Measurements from ENCODE around the gene ANKRD23. TPM values are rescaled to one million over a fixed set of nuclear protein-coding genes. Genes with fewer than 3 reads are reported as not detected.

Gene ANKRD23
- total RNA-seq, 4 donors from 2014 or later = 6.1 to 22.3 (median 7.2) TPM

- 90% methylated on average over 15 of the region's 15 CpGs for WGBS
- Histone ChIP-seq H3K27me3 (no peaks in the 10 kb centered on the region), H3K4me1 (peaks cover 19% of the 10 kb centered on the region), H3K27ac (no peak overlapping the region), H3K36me3 (peaks cover 52% of the 10 kb centered on the region), H3K9me3 (no peaks in the 10 kb centered on the region), H3K4me3 (no peak overlapping the region)
- TF ChIP-seq CTCF (IDR thresholded peaks at IDR 0.05) = no peak
- no peak for TF ChIP-seq EP300 (IDR thresholded peaks at IDR 0.05)
- no peak for TF ChIP-seq POLR2A (IDR thresholded peaks at IDR 0.05)
- TF ChIP-seq POLR2AphosphoS5 (IDR thresholded peaks at IDR 0.05) = no peak
- no peak for DNase-seq (ENCODE audit: low spot score in 2 of 2)
Observed at GRCh38 chr2:96853321-96853720, 9.5 kb upstream of the ANKRD23 start.

DNA sequence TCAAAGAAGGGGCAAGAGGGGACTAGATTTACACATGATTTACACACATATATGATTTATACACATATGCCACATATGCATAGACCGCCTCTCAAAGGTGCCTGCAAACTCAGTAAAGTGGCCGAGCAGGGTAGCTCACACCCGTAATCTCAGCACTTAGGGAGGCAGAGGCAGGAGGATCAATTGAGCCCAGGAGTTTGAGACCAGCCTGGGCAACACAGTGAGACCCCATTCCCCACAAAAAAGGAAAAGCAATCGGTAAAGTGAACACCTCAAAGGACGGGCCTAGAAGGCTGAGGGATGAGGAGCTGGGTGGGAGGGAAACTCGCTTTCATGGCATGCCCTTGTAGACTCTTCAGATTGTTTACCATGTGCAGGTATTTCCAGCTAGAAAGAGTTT lies 8.8 kb upstream of the ANKRD23 start:
- H3K4me1 ChIP-seq = peaks cover 16% of the 10 kb centered on the region
- TF ChIP-seq POLR2AphosphoS5 (IDR thresholded peaks at IDR 0.05) = no peak
- H3K27me3 ChIP-seq = no peaks in the 10 kb centered on the region
- no peak overlapping the region for H3K27ac ChIP-seq
- DNase-seq (ENCODE audit: low spot score in 2 of 2) = no peak
- peaks cover 59% of the 10 kb centered on the region for H3K36me3 ChIP-seq
- WGBS = 95% methylated on average over 6 of the region's 6 CpGs
- H3K4me3 ChIP-seq = no peak overlapping the region
- H3K9me3 ChIP-seq = no peaks in the 10 kb centered on the region

DNA sequence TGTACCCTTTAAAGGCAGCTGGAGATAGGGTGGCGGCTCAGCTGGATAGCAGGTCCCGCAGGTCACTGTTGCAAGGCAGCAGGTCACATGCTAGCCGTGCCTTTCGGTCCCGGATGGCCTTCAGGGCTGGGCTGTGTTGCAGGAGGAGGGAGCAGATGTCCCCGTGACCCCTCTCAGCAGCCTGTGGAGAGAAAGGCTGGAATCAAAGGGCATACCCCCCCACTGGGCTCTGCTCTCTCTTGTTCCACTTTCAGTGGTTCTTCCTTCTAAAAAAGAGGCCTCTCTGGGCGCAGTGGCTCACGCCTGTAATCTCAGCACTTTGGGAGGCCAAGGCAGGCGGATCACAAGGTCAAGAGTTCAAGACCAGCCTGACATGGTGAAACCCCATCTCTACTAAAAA lies 4.4 kb upstream of the ANKRD23 start:
- TF ChIP-seq CTCF (IDR thresholded peaks at IDR 0.05) (no peak), POLR2AphosphoS5 (IDR thresholded peaks at IDR 0.05) (no peak), EP300 (IDR thresholded peaks at IDR 0.05) (no peak), POLR2A (IDR thresholded peaks at IDR 0.05) (no peak)
- no peak overlapping the region for H3K4me3 ChIP-seq
- H3K27me3 ChIP-seq = no peaks in the 10 kb centered on the region
- H3K9me3 ChIP-seq = no peaks in the 10 kb centered on the region
- WGBS = 81% methylated on average over 7 of the region's 9 CpGs
- H3K27ac ChIP-seq = no peak overlapping the region
- H3K36me3 ChIP-seq = peaks cover 65% of the 10 kb centered on the region
- DNase-seq (ENCODE audit: low spot score in 2 of 2) = no peak
- no peaks in the 10 kb centered on the region for H3K4me1 ChIP-seq

GRCh38 chr2:96847586-96847985 lies 3.8 kb upstream of the ANKRD23 start:
- Histone ChIP-seq H3K27ac (no peak overlapping the region), H3K27me3 (no peaks in the 10 kb centered on the region), H3K9me3 (no peaks in the 10 kb centered on the region), H3K4me1 (no peaks in the 10 kb centered on the region), H3K36me3 (peaks cover 58% of the 10 kb centered on the region), H3K4me3 (no peak overlapping the region)
- DNase-seq (ENCODE audit: low spot score in 2 of 2) = no peak
- TF ChIP-seq POLR2A (IDR thresholded peaks at IDR 0.05) (no peak), CTCF (IDR thresholded peaks at IDR 0.05) (no peak), EP300 (IDR thresholded peaks at IDR 0.05) (no peak), POLR2AphosphoS5 (IDR thresholded peaks at IDR 0.05) (no peak)
- 80% methylated on average over 10 of the region's 10 CpGs for WGBS

DNA sequence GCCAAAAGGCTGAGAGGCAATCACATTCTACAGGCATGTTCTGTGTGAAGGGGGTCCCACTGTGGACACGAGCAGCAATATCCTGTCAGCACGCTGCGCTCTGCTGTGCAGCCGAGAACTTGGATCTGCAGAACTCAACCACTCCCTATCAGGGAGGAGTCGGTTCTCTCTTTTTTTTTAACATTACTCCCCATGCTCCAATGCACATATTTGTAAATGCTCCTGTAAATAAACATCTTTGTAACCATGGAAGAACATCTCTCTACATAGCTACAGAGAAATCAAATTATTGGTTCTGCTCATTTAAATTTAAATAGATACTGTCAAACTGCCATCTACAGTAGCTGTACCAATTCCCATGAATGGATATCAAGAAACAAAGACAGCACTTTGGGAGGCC lies 3.0 kb upstream of the ANKRD23 start:
- Histone ChIP-seq H3K36me3 (peaks cover 57% of the 10 kb centered on the region), H3K4me3 (no peak overlapping the region), H3K27me3 (no peaks in the 10 kb centered on the region), H3K27ac (no peak overlapping the region), H3K4me1 (no peaks in the 10 kb centered on the region), H3K9me3 (no peaks in the 10 kb centered on the region)
- no peak for TF ChIP-seq POLR2AphosphoS5 (IDR thresholded peaks at IDR 0.05)
- TF ChIP-seq EP300 (IDR thresholded peaks at IDR 0.05) = no peak
- 90% methylated on average over 5 of the region's 5 CpGs for WGBS
- DNase-seq (ENCODE audit: low spot score in 2 of 2) = no peak

GRCh38 chr2:96844405-96844808 lies 586 bp upstream of the ANKRD23 start:
- H3K27ac ChIP-seq = no peak overlapping the region
- no peak for DNase-seq (ENCODE audit: low spot score in 2 of 2)
- H3K9me3 ChIP-seq = no peaks in the 10 kb centered on the region
- H3K27me3 ChIP-seq = no peaks in the 10 kb centered on the region
- TF ChIP-seq POLR2A (IDR thresholded peaks at IDR 0.05) (no peak), EP300 (IDR thresholded peaks at IDR 0.05) (no peak), CTCF (IDR thresholded peaks at IDR 0.05) (no peak), POLR2AphosphoS5 (IDR thresholded peaks at IDR 0.05) (no peak)
- H3K4me3 ChIP-seq = no peak overlapping the region
- H3K36me3 ChIP-seq = peaks cover 38% of the 10 kb centered on the region
- WGBS = 91% methylated on average over 15 of the region's 17 CpGs
- peaks cover 5% of the 10 kb centered on the region for H3K4me1 ChIP-seq
